ENCODE results near the gene CD52. TPM values are rescaled to one million over a fixed set of nuclear protein-coding genes. Genes with fewer than 3 reads are reported as not detected.

CD52 gene
- total RNA-seq, 1 experiment from 2014 or later, result 2.0 TPM

DNA sequence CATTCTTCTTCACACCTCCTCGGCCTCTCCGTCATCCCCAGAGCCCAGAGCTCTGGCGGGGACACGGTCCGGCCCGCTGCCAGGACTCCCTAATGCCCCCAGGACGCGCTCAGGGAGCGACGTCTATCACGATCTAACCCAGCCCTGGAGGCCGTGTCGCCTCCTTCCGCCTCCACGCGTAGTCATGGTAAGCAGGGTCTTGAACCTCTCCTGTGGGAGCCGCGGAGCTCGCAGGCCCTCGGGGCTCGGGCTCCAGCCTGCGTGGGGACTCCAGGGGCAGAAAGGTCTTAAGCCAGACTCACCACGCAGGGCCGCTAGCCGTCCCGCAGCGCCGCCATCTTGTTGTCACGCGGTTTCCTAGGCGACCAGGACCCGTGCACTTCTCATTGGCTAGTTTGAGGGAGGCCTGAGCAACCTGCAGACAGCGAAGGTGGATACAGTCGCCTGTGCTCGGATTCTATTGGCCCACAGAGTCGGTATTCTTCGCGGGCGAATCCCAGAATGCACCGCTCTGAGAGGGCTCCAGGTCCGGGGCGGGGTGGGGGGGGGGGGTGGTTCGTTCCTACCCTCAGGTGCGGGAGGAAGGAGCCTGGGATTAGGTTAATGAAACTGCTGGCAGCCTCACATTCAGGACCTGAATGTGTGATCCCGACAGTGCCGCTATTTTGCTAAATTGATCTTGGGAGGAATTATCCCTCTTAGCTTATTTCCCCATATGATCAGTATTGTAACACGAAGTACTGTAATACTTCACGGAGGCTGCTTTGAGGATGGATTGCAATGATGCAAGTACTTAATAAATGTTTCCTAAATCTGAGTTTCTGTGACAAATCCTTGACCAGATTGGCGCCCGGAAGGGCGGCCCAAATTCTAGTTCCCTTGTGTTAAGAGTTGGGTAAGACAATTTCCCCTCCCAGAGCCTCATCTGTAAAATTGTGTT lies 11.2 kb upstream of the CD52 start, which contains the start of gene UBXN11 (continued):
- TF ChIP-seq SP1 (IDR thresholded peaks at IDR 0.05; ENCODE audit: low read depth), result peak; percentile 76
- TF ChIP-seq EGR1 (IDR thresholded peaks at IDR 0.05; ENCODE audit: low read depth), result no peak
- no peak for TF ChIP-seq EZH2phosphoT487 (IDR thresholded peaks at IDR 0.05; ENCODE audit: borderline replicate concordance)
- TF ChIP-seq YY1 (IDR thresholded peaks at IDR 0.05; ENCODE audit: extremely low read depth, insufficient replicate concordance, low read depth, low read length), result peak; percentile 96

DNA sequence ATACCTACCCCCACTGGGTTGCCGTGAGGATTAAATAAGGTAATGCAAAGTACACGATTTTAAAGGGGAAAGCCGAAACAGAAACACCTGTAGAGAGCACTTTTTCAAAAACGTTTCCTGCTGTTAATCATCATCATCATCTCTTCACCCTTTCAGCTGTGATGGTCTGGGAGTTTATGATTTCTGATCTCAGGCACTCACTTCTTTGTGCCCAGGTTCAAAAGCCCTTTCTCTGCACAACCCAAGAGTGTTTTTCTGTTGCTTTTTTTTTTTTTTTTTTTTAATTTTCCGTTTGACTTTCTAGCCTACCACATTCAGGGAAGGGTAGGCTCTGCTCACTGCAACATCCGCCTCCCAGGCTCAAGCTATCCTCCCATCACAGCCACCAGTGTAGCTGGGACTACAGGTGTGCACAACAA lies 10.4 kb upstream of the CD52 start:
- Histone ChIP-seq H2AFZ (ENCODE audit: low read depth, low read length, poor library complexity, severe bottlenecking) (peak overlapping the region; percentile 71), H3K9ac (ENCODE audit: low read length) (peak overlapping the region; percentile 89), H3K4me1 (ENCODE audit: control insufficient read depth in 1 of 2, insufficient read depth in 2 of 2, low read length in 2 of 2) (peaks cover 9 to 37% of the 10 kb centered on the region in 2 experiments; a peak in 3 of 4 replicates), H3K36me3 (ENCODE audit: control insufficient read depth in 1 of 2, insufficient read depth in 2 of 2, low read length in 2 of 2) (no peaks in the 10 kb centered on the region), H3K9me3 (ENCODE audit: control insufficient read depth in 1 of 2, insufficient read depth in 1 of 2, low read depth in 1 of 2, low read length in 2 of 2) (no peaks in the 10 kb centered on the region), H3K27ac (ENCODE audit: low read depth, low read length) (peak overlapping the region; percentile 14; the same call in 1 of the 2 replicates), H4K20me1 (ENCODE audit: insufficient read depth) (no peaks in the 10 kb centered on the region), H3K79me2 (ENCODE audit: insufficient read depth, low read length) (peaks cover 12% of the 10 kb centered on the region), H3K4me3 (replicated peaks in 1 of 2; ENCODE audit: low read depth in 1 of 2, low read length in 2 of 2) (peak overlapping the region; percentile 79 to 91; a peak in 3 of 4 replicates), H3K4me2 (ENCODE audit: low read length) (peak overlapping the region; percentile 100), H3K9me2 (ENCODE audit: insufficient read depth) (no peaks in the 10 kb centered on the region), H3K27me3 (ENCODE audit: insufficient read depth, low read length) (no peaks in the 10 kb centered on the region)
- CTCF ChIA-PET, result interaction anchor here (1.2 to 2.7 kb wide), 3 partner anchors 14 to 84 kb away, joined by 3 to 10 read pairs (median 4); no protein-coding TSS in a partner anchor
- BruUV-seq (replicated peaks), result no TSS peak
- intact Hi-C loops (cut with micrococcal nuclease), result no loop called here
- ATAC-seq (no peak), DNase-seq (ENCODE audit: low read depth, low spot score) (no peak)
- RAD21 ChIA-PET (ENCODE audit: low non-redundant PET in 1 of 2, low total read pairs in 2 of 2, uncharacterized antibody in 2 of 2, unreplicated experiment in 2 of 2), result no interaction called here
- POLR2A ChIA-PET, result no interaction called here
- TF ChIP-seq, protein P1, sequence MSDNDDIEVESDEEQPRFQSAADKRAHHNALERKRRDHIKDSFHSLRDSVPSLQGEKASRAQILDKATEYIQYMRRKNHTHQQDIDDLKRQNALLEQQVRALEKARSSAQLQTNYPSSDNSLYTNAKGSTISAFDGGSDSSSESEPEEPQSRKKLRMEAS (IDR thresholded peaks at IDR 0.05), result no peak
- no peak for TF ChIP-seq POLR2AphosphoS5 (IDR thresholded peaks at IDR 0.05; ENCODE audit: low read depth, low read length)
- no peak for TF ChIP-seq ELF1 (IDR thresholded peaks at IDR 0.05; ENCODE audit: borderline replicate concordance, low read depth)
- TF ChIP-seq, protein P2, sequence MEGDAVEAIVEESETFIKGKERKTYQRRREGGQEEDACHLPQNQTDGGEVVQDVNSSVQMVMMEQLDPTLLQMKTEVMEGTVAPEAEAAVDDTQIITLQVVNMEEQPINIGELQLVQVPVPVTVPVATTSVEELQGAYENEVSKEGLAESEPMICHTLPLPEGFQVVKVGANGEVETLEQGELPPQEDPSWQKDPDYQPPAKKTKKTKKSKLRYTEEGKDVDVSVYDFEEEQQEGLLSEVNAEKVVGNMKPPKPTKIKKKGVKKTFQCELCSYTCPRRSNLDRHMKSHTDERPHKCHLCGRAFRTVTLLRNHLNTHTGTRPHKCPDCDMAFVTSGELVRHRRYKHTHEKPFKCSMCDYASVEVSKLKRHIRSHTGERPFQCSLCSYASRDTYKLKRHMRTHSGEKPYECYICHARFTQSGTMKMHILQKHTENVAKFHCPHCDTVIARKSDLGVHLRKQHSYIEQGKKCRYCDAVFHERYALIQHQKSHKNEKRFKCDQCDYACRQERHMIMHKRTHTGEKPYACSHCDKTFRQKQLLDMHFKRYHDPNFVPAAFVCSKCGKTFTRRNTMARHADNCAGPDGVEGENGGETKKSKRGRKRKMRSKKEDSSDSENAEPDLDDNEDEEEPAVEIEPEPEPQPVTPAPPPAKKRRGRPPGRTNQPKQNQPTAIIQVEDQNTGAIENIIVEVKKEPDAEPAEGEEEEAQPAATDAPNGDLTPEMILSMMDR (IDR thresholded peaks at IDR 0.05 in 2 of 3, conservative IDR thresholded peaks at IDR 0.05 in 1 of 3; ENCODE audit: borderline replicate concordance in 1 of 3, insufficient read depth in 1 of 3, low read depth in 2 of 3, low read length in 2 of 3), result no peak
- TF ChIP-seq YY1 (IDR thresholded peaks at IDR 0.05; ENCODE audit: extremely low read depth, insufficient replicate concordance, low read depth, low read length), result no peak
- TF ChIP-seq SIN3A (IDR thresholded peaks at IDR 0.05; ENCODE audit: low read depth), result no peak
- TF ChIP-seq EZH2phosphoT487 (IDR thresholded peaks at IDR 0.05; ENCODE audit: borderline replicate concordance), result no peak
- TF ChIP-seq CBX3 (IDR thresholded peaks at IDR 0.05; ENCODE audit: low read depth), result no peak
- TF ChIP-seq, protein P3, sequence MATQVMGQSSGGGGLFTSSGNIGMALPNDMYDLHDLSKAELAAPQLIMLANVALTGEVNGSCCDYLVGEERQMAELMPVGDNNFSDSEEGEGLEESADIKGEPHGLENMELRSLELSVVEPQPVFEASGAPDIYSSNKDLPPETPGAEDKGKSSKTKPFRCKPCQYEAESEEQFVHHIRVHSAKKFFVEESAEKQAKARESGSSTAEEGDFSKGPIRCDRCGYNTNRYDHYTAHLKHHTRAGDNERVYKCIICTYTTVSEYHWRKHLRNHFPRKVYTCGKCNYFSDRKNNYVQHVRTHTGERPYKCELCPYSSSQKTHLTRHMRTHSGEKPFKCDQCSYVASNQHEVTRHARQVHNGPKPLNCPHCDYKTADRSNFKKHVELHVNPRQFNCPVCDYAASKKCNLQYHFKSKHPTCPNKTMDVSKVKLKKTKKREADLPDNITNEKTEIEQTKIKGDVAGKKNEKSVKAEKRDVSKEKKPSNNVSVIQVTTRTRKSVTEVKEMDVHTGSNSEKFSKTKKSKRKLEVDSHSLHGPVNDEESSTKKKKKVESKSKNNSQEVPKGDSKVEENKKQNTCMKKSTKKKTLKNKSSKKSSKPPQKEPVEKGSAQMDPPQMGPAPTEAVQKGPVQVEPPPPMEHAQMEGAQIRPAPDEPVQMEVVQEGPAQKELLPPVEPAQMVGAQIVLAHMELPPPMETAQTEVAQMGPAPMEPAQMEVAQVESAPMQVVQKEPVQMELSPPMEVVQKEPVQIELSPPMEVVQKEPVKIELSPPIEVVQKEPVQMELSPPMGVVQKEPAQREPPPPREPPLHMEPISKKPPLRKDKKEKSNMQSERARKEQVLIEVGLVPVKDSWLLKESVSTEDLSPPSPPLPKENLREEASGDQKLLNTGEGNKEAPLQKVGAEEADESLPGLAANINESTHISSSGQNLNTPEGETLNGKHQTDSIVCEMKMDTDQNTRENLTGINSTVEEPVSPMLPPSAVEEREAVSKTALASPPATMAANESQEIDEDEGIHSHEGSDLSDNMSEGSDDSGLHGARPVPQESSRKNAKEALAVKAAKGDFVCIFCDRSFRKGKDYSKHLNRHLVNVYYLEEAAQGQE (IDR thresholded peaks at IDR 0.05; ENCODE audit: low read depth), result no peak
- TF ChIP-seq, protein P4, sequence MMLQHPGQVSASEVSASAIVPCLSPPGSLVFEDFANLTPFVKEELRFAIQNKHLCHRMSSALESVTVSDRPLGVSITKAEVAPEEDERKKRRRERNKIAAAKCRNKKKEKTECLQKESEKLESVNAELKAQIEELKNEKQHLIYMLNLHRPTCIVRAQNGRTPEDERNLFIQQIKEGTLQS (IDR thresholded peaks at IDR 0.05), result no peak
- TF ChIP-seq ZNF274 (IDR thresholded peaks at IDR 0.05; ENCODE audit: low read depth, low read length), result no peak
- TF ChIP-seq EGR1 (IDR thresholded peaks at IDR 0.05; ENCODE audit: low read depth), result no peak
